Inferior parietal cortex (tissue), 1 donor: ENCODE measurements around the gene ARMC9.
"Not testable (repeated sequence)": the region's sequence is repeated elsewhere in the genome, so short reads cannot be mapped to it uniquely, and the experiment has no call there.

Experiments used
- DNase-seq: peaks from one replicate; pipeline ENCODE4 v3.0.0-alpha.2; 2016; ENCODE audit errors: extremely low spot score

ARMC9 gene

DNA sequence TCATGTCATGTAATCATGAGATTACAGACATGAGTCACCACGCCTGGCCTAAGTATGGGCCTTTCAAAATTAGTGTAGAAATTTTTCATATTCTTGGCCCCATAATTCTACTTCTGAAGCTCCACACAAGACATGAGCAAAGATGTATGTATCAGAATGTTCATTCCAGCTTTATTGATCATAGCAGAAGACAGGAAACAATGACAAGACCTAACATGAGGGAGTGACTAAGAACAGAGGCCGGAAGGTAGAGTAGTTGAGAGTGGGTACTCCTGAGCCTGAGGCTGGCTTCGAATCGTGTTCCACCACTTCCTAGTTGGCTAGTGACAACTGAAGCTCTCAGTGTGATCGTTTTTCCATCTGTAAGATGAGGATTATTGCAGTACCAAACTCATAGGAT, 89.3 kb downstream of the ARMC9 start:
- no peak for DNase-seq

DNA sequence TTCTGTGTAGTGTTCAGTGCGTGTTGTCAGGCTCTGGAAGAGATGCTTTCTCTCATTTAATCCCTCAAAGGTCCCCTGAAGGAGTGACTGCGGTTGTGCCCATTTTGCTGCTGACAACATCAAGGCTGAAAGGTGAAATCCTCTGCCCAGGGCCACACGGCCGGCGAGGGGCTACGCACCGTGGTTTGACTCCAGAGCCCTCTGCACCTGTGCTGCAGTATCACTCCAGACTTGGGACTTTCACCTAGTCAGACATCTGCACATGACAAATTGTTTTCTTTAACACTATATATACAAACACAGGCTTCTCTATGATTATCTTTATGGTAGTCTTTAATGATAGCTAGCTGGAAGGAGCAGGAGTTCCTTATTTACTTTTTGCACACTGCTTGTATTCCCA, 90.2 kb downstream of the ARMC9 start:
- no peak for DNase-seq

DNA sequence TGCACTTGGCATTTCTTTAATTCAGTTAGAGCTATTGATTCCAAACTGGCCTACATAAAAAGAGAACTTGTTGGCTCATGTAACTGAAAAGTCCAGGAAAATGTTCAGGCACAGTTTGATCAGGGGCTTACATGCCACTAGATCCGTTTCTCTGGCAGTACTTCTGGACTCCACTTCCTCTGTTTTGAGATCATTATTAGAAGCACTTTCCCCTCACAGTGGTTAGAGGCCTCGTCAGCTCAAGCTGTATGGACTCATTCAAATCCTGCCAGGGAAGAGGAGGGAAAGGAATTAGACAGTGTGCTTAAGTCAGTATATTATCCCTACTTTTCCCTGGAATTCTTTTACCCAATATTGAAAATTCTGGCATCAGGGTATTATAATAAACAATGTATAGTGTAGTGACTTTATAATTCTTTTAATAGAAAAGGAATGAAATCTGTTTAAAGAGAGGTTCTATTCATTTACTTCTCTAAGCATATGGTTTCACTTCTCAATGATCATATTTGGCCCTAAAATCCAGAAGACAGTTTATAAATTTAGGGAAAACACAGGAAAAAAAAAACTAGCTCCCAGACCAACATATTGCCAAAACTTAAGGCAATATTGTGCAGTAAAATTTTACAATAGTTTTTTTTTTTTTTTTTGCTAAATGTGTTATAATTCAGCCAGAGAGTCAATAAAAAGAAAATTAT, 92.0 kb downstream of the ARMC9 start:
- no peak for DNase-seq

DNA sequence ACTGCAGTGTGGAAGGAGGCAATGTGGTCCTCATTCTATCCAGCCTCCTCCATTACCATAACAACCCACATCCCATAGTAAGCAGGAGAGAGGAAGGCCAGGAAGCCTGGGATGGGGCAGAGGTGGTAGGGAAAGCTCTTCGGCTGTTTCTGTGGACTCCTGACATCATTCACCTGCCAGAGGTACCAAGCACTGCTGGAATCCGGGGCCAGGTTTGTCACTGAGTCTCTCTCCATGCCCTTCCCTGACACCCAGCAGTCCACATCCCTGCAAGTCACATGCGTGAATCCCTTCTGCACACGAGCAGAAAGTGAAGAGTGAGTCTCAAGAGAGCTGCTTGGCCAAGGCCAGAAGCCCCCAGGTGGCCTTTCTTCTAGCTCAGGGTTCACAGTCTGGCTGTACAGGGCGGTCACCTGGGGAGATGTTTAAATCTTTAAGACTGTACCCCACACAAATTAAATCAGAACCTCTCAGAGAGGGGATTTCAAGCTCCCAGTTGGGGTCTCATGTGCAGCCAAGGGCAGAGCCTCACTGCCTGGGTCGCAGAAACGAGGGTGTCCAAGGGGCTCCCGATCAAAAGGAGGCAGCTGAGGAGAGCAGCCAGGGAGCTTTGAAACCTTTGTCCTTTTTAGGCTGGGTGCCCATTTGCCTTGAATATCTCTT, 94.2 kb downstream of the ARMC9 start:
- DNase-seq: no peak

DNA sequence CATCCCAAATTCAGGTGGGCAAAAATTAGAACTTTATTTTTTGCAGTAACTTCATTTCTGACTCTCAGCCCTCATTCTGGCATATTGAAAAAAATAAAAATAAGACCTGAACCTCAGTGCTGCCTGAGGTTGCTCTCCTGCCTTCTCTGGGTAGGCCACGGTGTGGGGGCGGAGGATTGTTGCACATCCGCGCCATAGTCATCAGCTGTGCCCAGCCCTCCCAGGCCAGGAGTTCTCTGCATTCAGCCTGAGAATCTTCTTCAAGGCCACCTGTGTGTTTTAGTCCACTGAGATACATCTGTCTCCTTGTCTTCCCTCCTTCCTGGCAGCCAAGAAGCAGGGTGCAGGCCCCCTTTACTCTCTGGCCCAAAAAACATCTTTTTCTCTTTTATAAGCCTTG, 94.7 kb downstream of the ARMC9 start:
- DNase-seq: no peak

DNA sequence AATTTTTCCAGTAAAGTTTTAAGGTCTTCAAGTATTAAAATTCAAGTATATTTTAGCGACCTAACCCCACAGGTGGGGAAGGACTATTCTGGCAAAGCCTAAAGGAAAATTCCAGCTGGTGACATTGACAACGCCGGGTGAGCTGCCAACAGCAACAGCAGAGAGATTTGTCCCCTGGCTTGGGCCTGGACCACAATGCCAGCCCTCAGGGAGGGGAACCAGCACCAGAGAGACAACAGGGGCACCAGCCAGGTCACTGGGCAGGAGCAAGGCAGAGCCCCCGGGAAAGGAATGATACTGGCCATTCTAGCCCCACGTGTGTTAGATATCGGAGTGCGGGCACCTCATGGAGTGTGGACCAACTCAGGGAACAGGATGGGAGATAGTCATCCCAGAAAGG, 95.7 kb downstream of the ARMC9 start:
- DNase-seq: no peak

DNA sequence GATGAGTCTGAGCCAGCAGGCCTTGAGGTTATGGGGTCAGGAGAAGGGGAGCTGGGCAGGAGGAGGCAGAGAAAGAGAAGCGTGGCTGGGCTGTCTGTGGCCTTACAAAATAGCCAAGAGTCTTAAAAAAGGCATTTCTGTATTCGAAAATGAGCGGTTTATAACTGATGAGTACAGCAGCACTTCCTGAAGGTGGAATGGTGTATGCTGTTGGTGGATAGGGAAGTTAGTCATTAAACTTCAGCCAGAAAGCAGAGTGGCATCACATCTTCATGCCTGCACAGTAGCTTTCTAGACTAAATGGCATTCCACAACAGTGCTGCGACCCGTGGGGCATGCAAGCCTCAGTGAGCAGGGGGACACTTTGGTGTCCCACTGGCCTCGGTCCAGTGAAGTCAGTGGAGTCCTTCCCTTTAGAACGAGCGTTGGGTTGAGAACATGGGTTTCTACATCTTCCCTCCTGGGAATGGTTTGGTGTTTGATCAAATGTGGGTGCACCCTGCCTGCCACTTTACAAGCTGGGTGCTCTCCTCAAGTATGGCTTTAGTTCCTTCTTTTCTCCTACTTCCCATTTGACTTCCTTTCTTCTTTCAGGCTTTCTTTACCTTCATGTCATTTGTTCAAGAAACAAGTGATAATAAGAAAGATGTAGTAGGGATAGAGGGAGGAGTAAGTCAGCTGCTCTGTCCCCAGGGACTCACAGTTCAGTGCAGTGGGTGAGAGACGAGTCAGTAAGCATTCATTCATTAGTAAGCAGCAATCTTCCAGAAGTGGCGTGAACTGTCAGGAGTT, 96.3 kb downstream of the ARMC9 start:
- no peak for DNase-seq

DNA sequence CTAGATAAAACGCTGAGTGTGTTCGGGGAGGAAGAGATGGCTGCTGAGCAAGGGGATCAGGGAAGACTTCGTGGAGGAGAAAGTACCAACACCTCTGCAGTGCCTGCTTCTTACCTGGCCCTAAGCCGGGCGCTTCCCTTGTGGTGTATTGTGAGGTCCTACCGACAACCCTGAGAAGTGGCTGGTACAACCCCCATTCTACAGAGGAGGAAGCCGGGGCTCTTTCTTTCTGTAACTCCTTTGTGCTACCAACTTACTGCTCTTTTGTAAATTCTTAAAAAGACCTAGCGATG, 96.9 kb downstream of the ARMC9 start:
- no peak for DNase-seq

DNA sequence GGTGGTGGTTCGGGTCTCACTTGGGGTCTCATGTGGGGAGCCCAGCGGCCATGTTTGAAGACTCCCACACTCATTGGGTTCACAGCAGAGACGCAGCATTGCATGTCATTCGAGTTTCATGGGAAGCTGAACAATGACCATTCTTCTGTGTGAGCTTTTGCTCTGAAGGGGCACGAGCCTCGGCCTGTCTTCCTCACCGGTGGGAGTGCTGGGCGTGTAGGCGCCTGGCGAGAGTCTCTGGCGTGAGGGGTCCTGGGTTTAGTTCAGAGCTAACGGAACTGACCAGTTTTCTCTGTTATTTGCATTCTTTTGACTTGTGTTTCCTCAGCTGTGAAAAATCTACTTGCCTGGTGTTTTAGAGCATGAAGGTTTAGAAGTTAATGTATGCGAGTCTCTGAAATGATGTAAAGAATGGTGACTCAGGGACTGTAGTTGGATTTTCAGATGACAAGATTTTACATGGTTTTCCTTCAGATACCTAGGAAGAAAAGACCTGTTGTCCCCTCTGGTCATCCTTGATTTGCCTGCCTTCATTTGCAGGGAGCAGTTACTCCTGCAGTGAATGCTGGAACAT, 98.1 kb downstream of the ARMC9 start:
- DNase-seq: peak; percentile 39

DNA sequence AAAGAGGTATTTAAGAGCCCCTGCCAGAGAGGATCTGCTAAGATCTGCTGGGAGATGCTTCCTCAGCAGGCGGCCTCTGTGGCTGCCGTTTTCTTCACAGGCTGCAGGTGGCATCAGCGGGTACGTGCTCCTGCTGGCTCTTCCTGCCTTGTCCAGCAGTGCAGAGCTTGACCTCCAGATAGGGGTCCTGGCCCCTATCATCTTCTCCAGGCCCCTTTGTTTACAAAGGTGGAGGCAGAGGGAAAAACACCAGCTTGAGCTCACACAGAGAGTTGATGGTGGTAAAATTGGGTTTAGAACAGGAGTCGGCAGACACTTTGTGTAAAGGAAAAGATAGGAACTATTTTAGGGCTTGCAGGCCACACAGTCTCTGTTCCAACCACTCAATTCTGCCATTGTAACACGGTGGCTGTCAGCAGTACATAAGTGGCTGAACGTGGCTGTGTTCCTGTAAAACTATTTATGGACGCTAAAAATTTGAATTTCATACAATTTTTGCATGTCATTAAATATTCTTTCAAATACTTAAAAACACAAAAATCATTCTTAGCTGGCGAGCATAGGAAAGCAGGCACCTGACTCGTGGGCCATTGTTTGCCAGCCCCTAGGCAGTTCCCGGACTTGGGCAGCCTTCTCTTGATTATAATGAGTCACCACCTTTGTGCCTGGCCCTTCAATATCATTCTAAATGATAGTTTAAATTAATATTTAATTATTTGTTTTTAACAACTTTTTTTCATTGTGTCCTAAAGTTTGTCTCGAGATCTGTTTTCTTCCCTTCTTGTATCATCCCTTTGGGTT, 98.9 kb downstream of the ARMC9 start:
- DNase-seq: peak; percentile 77

DNA sequence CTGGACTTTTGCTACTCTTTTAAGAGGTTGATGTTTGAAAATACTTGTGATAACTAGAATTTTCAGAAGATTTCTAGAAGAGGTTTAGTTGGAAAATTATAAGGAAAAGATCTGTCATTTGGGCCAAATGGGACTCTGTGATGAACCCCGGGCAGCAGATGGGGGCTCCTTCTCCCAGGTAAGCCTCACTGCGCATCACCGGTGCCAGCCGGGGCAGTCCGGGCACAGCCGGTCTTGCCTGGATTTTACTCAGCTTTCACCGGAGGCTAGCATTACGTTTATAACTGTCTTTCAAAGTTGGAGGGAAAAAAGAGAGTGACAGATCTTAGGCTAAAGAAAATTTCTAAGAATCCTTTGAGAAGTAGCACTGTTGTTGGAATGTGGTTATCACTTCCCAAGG, 99.7 kb downstream of the ARMC9 start:
- no peak for DNase-seq

DNA sequence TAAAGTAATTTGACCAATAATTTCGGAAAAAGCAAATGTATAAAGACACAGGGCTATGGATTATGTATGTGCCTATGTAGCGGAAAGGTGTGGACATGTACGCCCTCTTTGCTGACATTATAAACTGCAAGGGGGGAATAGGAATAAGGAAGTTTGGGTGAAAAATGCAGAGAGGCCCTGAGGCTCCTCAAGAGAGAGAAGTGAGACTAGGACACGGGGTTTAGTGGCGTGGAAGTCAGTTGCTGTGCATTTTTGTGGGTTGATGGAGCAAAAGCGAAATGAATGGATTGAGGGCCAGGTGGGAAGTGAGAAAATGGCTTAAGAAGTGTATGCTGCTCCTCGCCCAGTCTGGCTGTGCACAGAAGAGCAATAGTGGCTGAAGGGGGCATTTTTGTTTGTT, 100.8 kb downstream of the ARMC9 start:
- DNase-seq: no peak

DNA sequence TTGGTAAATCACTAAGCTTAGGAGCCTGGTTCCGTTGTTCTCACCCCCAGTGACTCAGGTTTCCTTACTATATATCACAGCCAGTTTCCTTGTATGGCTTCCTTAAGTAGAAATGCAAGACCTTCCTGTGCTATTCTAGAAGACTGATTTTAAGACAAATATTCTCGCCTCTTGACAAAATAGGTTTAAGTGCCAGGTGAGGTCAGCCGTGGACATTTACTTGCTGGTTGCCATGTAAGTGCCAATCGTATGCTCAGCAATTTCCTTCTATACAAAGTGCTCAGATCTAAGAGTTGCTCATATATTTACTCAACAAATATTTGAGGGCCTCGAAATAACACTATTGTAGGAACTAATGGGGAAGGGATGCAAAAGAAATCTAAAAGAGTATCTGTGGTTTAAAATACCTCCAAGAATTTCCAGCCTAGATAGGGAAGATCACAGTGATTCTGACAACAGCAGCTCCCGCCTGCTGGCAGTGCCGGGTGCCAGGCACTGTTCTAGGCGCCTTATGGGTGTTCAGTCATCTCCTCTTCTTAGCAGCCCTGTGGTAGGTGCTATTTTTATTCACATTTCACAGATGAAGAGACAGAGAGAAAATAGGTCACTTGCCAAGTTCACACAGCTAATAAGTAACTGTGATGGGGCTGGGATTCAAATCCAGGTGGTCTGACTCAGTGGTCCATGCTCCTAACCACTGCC, 101.7 kb downstream of the ARMC9 start:
- no peak for DNase-seq

DNA sequence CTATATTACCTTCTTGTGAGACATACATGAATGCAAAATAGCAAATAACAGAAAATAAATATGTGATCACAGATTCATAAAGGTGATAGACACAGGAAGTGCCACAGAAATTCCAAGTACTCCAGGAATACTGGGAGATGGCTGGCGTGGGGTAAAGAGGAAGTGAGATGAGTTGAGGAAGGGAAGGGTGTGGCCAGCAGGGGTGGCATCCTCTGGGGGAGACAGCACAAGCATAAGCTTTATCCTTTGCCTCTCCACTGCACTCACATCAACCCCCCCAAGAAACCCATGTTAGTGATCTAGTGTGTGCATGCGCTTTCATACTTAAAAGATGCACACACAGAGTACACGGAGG, 102.3 kb downstream of the ARMC9 start:
- DNase-seq: no peak

DNA sequence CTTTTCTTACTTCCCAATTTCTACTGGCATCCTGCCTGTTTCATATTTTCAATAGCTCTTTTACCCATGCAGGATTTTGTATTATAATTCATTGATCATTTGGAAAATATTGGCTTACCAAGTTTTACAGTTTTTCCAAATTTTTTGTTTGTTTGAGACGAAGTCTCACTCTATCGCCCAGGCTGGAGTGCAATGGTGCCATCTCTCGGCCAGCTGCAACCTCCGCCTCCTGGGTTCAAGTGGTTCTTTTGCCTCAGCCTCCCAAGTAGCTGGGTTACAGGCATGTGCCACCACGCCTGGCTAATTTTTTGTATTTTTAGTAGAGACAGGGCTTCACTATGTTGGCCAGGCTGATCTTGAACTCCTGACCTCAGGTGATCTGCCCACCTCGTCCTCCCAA, 105.8 kb downstream of the ARMC9 start:
- not testable (repeated sequence) for DNase-seq

DNA sequence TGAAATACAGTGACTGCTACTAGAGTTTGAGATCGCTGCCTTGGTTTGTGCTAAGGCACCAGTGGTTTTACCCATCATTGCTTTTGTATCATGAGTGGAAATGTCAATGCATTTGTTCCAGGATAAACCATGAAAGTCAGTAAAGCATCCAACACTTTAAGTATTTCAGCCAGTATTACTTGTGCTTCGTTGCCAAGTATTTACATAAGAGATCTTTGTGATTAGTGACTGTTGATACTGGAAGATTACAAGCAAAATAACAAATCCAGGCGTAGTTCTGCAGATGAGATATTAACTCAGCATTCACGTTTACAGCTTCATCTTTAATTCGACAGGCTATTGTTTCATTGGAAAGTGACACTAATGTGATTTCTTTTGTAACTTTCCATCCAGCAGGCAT, 106.8 kb downstream of the ARMC9 start:
- DNase-seq: no peak

DNA sequence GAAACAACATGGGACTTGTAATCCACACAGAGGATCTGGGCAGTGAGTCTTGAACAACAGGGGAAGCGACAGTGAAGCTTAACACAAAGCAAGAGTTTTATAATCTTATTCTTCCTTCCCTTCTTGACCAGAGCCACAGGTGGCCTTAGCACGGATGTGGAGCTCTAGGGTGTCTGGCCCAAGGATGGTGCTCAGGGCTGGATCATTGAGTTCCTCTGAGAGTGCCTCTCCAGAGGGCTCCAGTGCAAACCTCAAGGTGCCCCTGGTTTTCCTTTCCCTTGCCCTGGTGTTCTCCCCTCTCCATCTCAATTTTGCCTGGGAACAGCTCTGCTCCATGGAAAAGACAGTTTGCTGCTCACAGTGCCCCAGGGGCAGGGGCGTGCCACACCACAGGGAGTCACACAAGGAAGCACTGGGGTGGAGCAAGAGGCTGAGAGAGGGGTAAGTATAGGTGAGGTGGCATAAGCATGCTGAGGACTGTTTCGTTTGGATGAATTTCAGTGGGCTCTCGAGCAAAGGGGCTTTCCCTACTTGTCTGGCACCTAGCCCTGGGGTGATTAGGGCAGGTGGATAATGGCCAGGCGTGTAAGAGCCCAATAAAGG, 108.5 kb downstream of the ARMC9 start:
- no peak for DNase-seq

DNA sequence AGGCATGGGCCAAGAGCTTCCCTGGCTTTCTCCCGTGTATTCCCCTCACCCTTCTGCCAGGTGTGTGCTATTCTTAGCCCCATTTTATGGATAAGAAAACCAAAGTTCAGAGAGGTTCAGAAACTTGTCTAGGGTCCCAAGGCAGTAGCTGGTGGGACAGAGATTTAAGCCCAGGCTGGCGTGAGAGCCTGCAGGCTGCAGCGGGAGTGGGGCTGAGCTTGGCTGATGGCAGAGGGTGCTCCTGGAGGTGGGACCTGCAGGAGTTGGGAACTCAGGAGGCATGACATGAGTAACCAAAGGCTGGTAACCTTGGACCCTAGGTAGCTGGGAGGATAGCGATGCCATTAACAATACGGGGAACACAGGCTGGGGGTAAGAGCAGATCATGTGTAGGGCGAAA, 109.8 kb downstream of the ARMC9 start:
- DNase-seq: no peak

DNA sequence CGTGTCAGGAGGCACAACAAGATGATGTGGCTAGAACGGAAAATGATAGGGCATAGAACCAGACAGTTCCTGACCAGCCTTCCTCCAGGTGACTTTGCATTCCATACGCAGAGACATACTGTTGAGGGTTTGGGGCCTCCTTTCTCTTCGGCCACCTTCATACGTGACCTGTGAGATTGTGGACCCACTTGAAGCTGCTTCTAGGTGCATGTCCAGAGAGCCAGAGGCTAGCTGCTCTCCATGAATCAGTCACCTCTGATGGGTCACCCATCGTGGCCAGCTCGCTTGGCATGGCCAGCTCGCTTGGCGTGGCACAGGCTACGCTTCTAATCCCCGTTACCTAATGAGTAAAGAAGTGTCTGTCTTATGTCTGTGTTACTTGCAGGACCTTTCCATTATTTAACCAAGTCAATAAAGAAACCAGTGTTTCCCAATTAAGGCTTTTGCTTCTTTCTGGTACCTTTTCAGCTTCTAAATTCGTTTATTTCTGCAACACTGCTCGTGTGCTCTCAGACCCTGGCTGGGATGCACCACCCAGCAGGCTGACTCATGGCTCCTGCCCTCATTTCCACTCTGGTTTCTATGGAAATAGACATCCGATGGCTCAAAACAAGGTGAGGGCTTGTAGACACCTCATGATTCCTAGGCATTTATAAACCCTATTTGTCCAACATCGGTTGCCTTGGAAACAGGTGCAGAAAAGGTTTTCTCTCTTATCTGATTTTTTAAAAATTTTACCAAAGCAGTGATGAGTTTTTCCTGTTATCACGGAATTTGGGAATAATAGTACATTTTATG, 110.4 kb downstream of the ARMC9 start:
- no peak for DNase-seq

DNA sequence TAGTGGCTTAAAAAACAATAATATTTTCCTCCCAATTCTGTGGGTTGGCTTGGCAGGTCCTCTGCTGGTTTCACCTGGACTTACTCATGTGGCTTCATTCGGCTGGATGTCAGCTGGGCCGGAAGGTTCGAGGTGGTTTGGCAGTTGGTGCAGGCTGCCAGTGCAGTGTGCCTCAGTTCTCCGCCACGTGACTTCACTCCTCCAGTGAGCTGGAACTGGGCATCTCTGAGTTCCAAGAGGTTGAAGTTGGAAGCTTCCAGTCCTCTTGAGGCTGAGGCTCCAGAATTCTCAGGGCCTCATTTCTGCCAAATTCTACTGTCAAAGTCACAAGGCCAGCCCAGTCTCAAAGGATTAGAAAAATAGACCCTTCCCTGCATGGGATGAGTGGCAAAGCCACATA, 113.6 kb downstream of the ARMC9 start:
- DNase-seq: no peak
